GM21619 (cell line): ENCODE results near the gene MSH5.
"Not testable (repeated sequence)": the region's sequence is repeated elsewhere in the genome, so short reads cannot be mapped to it uniquely, and the experiment has no call there.

Experiments used
- ATAC-seq: cut with Tn5 transposase; IDR thresholded peaks from one replicate; pipeline ENCODE4 v1.9.1; 2021; ENCODE audit not compliant: unreplicated experiment

The MSH5 gene

DNA sequence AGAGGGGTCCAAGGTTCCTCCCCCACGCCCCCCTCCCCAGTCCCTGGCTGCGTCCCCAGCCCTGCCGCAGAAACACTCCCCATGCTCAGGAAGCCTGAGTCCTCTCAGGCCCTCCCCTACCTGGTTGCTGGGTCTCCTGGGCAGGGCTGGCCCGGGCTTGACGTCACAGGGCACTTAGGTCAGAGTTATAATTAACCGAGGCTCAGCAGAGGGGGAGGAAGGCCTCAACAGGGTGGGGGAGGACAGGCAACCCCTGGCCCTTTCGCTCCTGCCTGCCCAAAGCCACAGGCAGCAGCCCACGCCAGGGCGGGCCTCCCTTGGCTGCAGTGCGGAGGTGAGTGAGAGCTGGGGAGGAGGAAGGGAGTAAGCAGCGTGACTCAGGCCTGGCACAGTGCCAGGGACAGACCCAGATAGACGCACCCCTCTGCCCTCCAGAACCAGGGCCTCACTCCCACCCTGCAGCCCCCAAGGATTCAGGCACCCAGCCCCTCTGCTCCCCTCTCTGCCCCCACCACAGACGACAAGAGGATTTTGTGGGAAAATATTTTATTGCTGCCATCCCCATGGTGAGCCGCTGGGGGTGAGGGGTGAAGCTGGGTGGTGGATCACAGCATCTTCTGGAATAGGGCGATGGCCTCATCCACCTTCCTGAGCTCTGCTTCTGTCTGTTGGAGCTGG lies 37.3 kb downstream of the MSH5 start, which contains the start of gene VWA7:
Gene VWA7 (minus strand): TSS at position 340 of the 678 bp plus-strand sequence. CDS start 549 bp downstream, outside the sequence.
- ATAC-seq: peak; percentile 74

- ATAC-seq: no peak
Measured at GRCh38 chr6:31777667-31778050, 37.9 kb downstream of the MSH5 start.

GRCh38 chr6:31778193-31778592 lies 38.4 kb downstream of the MSH5 start:
- ATAC-seq: no peak

- no peak for ATAC-seq
Measured at GRCh38 chr6:31778999-31779885, 39.4 kb downstream of the MSH5 start.

DNA sequence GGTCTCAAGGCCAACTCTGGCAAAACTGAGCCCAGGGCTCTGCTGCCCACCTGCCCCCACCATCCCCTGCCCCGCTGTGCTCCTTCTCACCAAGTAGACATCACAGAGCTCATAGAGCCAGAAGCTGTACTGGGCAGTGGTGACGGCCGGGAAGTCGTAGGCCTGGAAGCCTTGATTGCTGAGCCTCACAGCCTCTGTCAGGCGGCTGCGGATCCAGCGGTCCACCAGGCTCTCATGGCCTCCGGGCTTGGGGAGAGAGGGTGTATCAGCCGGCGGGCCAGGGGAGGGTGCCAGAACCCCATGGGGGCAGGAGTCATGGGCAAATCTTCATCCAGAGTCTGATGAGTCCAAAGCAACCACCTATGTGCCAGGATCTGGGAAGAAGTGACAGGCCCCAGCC lies 40.1 kb downstream of the MSH5 start:
- ATAC-seq: no peak

GRCh38 chr6:31780507-31781243 lies 40.9 kb downstream of the MSH5 start:
- ATAC-seq: no peak

- ATAC-seq: no peak
Measured at GRCh38 chr6:31781244-31782125, 41.7 kb downstream of the MSH5 start.

DNA sequence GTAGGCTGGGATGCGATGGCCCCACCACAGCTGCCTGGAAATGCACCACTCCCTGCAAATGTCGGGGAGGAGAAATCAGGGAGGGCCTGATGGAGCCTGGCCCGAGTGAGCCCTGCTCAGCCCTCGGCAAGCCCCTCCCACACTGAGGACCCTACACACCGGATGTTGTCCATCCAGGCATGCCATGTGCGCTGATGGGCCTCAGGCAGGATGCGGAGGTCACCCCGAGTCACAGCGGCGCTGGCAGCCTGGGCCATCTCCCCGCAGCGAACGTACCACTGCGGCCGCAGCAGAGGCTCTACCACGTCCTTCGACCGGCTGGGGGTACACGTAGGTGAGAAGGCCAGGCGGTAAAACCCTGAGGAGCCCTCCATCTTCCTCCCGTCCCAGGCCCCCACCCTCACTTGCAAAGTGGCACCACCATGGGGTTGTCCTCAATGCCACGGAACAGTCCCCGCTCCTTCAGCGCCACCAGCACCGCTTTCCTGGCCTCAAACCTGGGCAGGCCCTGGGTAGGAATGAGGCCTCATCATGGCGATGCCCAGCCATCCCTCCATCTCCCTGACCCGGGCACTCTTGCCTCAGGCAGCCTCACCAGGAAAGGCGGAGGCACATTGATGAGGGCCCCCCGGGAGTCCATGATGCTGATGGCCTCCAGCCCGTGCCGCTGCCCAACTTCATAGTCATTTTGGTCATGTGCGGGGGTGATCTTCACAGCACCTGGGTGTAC lies 42.5 kb downstream of the MSH5 start:
- no peak for ATAC-seq

DNA sequence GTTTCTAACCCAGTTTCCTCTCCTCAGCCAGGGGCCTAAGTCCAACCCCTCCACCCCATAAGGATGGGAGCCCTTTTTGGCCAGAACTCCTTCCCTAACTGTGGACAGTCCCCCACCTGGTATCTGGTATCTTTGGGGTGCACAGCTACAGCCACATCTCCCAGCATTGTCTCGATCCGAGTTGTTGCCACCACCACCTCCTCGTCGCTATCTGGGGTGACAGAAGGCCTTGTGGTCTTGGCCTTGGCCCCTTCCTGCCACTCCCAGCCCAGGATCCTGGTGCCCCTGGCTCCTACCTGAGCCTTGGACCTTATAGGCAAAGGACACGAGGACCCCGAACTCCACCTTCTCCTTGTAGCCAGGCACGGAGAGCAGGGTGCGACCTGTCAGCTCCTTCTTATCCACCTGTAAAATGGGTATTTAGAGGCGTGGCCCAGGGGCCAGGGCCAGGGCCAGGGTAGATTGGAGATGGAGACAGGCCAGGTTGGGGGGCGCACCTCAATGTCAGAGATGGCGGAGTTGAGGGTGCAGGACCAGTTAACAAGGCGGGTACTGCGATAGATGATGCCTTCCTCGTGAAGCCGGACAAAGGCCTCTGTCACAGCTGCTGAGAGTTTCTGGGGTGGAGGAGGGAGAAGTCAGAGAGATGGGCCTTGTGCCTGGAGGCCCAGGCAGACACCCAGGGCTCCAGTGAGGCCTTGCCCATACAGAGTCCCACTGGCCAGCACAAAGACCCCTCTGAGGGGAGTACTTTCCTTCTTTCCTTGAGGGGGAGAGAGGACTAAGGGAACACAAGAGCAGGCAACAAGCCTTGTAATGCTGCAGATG lies 44.5 kb downstream of the MSH5 start:
- no peak for ATAC-seq

DNA sequence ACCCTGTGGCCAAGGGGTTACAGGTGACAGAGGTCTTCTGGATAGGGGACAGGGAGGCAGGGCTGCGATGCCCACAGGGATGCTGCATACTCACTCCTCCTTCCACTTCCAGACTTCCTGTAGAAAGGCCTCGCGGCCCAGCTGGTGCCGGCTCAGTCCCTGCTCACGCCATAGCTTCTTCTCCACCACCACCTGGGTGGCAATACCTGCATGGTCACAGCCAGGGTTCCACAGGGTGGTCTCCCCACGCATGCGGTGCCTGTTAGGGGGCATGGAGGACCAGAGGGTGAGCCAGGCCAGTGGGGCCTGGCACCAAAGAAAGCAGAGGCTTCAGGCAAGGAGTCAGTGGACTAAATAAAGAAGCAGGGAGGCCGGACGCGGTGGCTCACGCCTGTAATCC lies 45.7 kb downstream of the MSH5 start:
- no peak for ATAC-seq

GRCh38 chr6:31791324-31792089 lies 51.7 kb downstream of the MSH5 start:
- no peak for ATAC-seq

- no peak for ATAC-seq
Measured at GRCh38 chr6:31792090-31792374, 52.2 kb downstream of the MSH5 start.

DNA sequence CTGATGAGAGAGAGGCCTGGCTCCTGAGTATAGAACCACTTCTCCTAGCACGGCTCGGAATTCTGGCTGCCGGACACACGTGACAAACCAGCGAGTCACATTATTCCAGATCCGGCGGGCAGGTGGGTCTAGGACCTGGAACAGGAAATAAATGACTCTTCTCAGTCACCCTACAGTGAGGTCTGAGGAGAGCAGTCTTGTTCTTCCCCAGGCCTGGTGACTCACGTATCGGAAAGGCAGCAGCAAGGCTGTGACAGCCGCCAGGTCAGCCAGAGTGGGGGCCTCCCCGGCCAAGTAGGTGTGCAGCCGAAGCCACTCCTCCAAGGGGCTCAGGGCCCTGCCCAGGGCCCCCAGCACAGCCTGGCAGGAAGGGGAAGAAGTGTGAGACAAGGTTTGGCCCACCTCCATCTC lies 53.0 kb downstream of the MSH5 start:
- ATAC-seq: no peak

- ATAC-seq: not testable (repeated sequence)
Measured at GRCh38 chr6:31793927-31794245, 54.1 kb downstream of the MSH5 start.

- no peak for ATAC-seq
Measured at GRCh38 chr6:31794294-31794865, 54.6 kb downstream of the MSH5 start.

GRCh38 chr6:31794866-31795615 lies 55.2 kb downstream of the MSH5 start:
- ATAC-seq: peak; percentile 14

- peak; percentile 78 for ATAC-seq
Measured at GRCh38 chr6:31795616-31796298, 56.0 kb downstream of the MSH5 start, which contains the start of gene VARS1. TSS of gene VARS1 (minus strand) at chr6:31795752. CDS start at chr6:31795217, 535 bp downstream.
